Activated CD8-positive, alpha-beta T cell treated with anti-CD3 and anti-CD28 coated beads, Interleukin-2, amount 10 ng/mL, durations not matched to agents 7 days and 5 days (primary cell): ENCODE measurements around the gene NMNAT3. TPM values are rescaled to one million over a fixed set of nuclear protein-coding genes. Genes with fewer than 3 reads are reported as not detected.

Experiments used
- ATAC-seq: fragments of 150-1000 bp; cut with Tn5 transposase; one replicate; pipeline ENCODE4 v1.10.0; 2021; ENCODE audit warnings: moderate library complexity
- CTCF ChIA-PET: fragments of 350-600 bp; sonication (Branson Sonifier 250); formaldehyde crosslinking; loops from one replicate; lab custom pipeline; 2021; ENCODE audit warnings: antibody characterized with exemption; lab: Charles Lee
- POLR2A ChIA-PET: fragments of 350-600 bp; sonication (Branson Sonifier 250); formaldehyde crosslinking; loops from one replicate; lab custom pipeline; 2021; ENCODE audit warnings: antibody characterized with exemption; lab: Charles Lee
- DNase-seq: peaks from one replicate; pipeline ENCODE4 v3.0.0-alpha.2; 2020
- H3K27ac Mint-ChIP-seq: one replicate; pipeline ENCODE4 v1.8.0; 2021; ENCODE audit warnings: mild to moderate bottlenecking, mixed read lengths
- H3K27me3 Mint-ChIP-seq: one replicate; pipeline ENCODE4 v1.8.0; 2021; ENCODE audit warnings: low read depth, mixed read lengths
- H3K36me3 Mint-ChIP-seq: one replicate; pipeline ENCODE4 v1.8.0; 2021; ENCODE audit warnings: low read depth, mixed read lengths
- H3K4me1 Mint-ChIP-seq: one replicate; pipeline ENCODE4 v1.8.0; 2021; ENCODE audit warnings: low read depth, mixed read lengths
- H3K4me3 Mint-ChIP-seq: one replicate; pipeline ENCODE4 v1.8.0; 2021; ENCODE audit warnings: mild to moderate bottlenecking, mixed read lengths
- H3K9me3 Mint-ChIP-seq: one replicate; pipeline ENCODE4 v1.8.0; 2022; ENCODE audit warnings: mixed read lengths; ENCODE audit not compliant: insufficient read depth
- total RNA-seq, 2 experiments: library from RNA; stranded (reverse); gene quantifications; one replicate each; pipeline ENCODE4 v1.2.3, GENCODE V29; 2021

The NMNAT3 gene
- total RNA-seq, 2 experiments from 2014 or later = 0.18 to 0.55 TPM

DNA sequence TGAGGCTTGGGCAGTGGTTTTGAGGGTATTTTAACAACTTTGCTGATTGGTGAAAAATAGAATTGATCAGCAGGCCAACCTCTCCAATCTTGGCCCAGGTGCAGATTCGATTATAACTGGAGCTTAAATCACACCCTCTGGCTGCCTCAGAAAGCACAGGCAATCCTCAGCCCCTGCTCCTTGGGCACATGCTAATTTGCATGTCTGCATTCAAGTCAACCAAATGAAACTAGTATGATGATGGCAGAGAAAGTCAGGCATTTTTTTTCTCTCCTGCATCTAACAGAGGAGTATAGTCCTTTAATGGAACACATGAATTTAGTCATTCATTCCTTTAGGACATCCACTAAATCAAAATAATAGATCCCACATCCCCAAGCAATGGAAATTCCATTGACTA is 16.8 kb upstream of the NMNAT3 start:
- no peak for ATAC-seq
- Mint-ChIP-seq H3K9me3 (no peaks in the 10 kb centered on the region), H3K27me3 (peaks cover 4% of the 10 kb centered on the region), H3K27ac (no peak overlapping the region), H3K4me3 (no peak overlapping the region), H3K4me1 (no peaks in the 10 kb centered on the region), H3K36me3 (no peaks in the 10 kb centered on the region)
- ChIA-PET CTCF (no interaction called here), POLR2A (no interaction called here)
- DNase-seq = no peak

DNA sequence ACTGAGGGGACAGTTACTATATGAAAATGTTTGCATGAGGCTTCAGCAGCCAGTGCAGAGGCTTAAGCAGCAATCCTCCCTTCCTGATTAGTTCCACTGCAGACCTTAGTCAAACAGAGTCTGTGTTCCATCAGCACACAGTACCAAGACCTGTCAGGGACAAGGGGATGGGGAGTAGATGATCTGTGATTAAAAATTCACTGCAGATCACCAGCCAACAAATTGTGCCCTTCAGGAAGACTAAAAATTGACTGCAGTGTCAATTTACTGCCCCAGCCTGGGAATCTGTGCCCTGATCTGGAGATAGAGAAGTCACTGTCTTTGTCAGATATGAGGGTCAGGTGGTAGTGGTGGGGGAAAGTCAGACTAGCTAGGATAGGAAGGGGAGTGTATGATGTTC is 13.8 kb upstream of the NMNAT3 start:
- Mint-ChIP-seq H3K36me3 (no peaks in the 10 kb centered on the region), H3K27me3 (peaks cover 4% of the 10 kb centered on the region), H3K4me1 (no peaks in the 10 kb centered on the region), H3K4me3 (no peak overlapping the region), H3K27ac (no peak overlapping the region), H3K9me3 (no peaks in the 10 kb centered on the region)
- no peak for ATAC-seq
- POLR2A ChIA-PET = no interaction called here
- CTCF ChIA-PET = no interaction called here
- DNase-seq = no peak

DNA sequence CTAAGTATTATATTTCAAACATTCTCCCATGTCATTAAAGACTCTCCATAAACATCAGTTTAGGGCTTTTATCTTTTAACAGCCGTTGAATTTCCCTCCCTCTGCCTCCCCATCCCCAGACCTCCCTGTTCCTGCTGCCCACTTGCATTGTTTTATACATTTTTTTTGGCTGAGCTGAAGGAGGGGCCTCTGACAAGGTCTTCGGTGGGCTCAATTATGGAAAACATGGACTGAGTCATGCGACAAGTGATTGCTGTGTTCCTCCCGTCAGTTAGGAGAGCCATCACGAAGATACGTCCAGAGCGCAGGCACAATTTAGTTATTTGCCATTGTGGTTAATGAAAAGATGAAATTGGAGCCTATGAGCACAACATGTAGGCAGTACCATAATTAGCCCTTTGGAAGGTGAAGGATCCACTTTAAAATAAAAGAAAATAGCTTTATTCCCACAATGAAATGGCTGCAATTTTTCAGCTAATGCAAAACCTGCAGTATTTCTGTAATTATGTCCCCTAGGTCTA is 12.0 kb upstream of the NMNAT3 start:
- H3K4me1 Mint-ChIP-seq = no peaks in the 10 kb centered on the region
- peaks cover 3% of the 10 kb centered on the region for H3K27me3 Mint-ChIP-seq
- DNase-seq = no peak
- no peak overlapping the region for H3K27ac Mint-ChIP-seq
- H3K36me3 Mint-ChIP-seq = no peaks in the 10 kb centered on the region
- no peak for ATAC-seq
- POLR2A ChIA-PET = no interaction called here
- no peak overlapping the region for H3K4me3 Mint-ChIP-seq
- no peaks in the 10 kb centered on the region for H3K9me3 Mint-ChIP-seq
- CTCF ChIA-PET = no interaction called here

DNA sequence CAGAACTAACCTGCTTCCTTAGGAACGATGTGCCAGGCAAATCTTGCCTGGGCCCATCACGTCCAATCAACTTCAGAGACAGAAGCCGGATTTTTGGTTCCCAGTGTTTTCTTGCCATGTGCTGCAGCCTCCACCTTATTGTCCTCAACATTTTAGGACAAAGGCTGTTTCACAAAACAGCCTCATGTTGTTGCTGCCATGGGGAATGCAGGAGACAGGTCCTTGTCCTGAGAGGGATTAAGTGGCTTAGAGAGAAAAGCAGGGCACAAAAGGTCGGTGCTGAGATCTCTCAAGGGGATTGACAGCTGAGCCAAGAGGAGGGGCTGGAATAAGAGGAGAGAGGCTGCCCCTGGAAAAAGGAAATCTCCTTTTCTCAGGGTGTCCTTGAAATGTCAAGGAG is 11.3 kb upstream of the NMNAT3 start:
- no peaks in the 10 kb centered on the region for H3K4me1 Mint-ChIP-seq
- ATAC-seq (no peak), DNase-seq (no peak)
- no peak overlapping the region for H3K27ac Mint-ChIP-seq
- no peak overlapping the region for H3K4me3 Mint-ChIP-seq
- CTCF ChIA-PET = no interaction called here
- peaks cover 4% of the 10 kb centered on the region for H3K27me3 Mint-ChIP-seq
- POLR2A ChIA-PET = no interaction called here
- H3K36me3 Mint-ChIP-seq = no peaks in the 10 kb centered on the region
- H3K9me3 Mint-ChIP-seq = no peaks in the 10 kb centered on the region

DNA sequence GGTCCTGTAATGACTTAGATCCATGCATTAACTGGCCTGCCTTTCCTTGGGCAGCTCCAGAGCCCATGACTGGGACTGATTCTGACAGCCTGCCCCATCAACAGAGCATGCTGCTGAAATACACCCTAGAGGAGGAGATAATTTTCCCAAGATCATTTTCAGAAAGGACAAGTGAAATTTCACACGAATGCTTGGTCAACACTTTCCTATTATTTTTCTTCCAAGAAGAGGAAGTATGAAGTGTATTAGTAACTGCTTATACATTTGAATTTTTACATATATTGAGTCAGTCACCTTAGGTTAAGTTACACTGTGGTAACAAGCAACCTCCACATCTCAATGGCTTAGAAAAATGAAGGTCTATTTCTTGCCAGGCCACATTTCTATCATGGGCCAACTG is 9.7 kb upstream of the NMNAT3 start:
- no peak for DNase-seq
- H3K9me3 Mint-ChIP-seq = no peaks in the 10 kb centered on the region
- no peaks in the 10 kb centered on the region for H3K4me1 Mint-ChIP-seq
- ChIA-PET POLR2A (no interaction called here), CTCF (no interaction called here)
- H3K36me3 Mint-ChIP-seq = no peaks in the 10 kb centered on the region
- no peak overlapping the region for H3K4me3 Mint-ChIP-seq
- H3K27me3 Mint-ChIP-seq = peaks cover 6% of the 10 kb centered on the region
- no peak overlapping the region for H3K27ac Mint-ChIP-seq
- no peak for ATAC-seq

DNA sequence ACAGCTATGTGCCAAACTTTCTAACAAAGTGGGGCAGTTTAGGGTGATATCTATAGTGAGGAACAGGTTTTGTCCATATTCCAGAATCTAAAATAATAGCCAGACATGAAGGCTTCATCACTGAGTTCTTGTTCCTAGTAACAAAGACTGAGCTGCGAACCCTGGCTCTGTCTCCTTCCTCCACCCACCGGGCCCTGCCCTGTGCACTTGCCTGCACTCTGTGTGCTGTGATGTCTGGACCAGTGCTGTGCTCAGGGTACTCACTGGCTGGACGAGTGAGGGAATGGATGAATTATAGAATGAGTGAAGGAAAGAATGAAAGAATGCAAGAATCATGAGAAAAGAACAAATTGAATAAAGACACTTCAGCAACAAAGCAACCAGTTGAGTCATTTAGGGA is 8.9 kb upstream of the NMNAT3 start:
- Mint-ChIP-seq H3K27me3 (peaks cover 6% of the 10 kb centered on the region), H3K36me3 (no peaks in the 10 kb centered on the region), H3K4me3 (no peak overlapping the region), H3K27ac (no peak overlapping the region), H3K4me1 (no peaks in the 10 kb centered on the region), H3K9me3 (no peaks in the 10 kb centered on the region)
- ATAC-seq (no peak), DNase-seq (no peak)
- POLR2A ChIA-PET = no interaction called here
- CTCF ChIA-PET = no interaction called here

DNA sequence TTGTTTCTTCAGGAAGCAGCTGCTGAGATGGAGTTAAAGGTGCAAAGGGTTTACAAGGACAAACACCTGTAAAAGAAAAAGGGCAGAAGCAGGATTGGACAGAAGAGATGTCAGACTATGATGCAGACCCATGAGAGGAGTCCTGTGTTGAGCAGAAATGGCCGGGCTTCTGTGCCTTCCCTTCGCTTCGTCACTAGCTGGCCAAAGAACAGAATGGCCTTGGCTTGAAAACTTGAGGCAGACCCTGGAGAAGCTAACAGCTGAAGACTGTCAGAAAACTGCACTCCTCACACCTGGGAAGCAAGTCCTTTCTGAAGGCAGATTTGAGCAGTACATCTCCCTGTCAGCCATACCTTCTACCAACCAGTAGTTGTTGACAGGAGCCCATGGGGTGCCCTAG is 8.4 kb upstream of the NMNAT3 start:
- Mint-ChIP-seq H3K27me3 (peaks cover 8% of the 10 kb centered on the region), H3K4me3 (no peak overlapping the region), H3K36me3 (no peaks in the 10 kb centered on the region), H3K4me1 (no peaks in the 10 kb centered on the region), H3K27ac (no peak overlapping the region), H3K9me3 (no peaks in the 10 kb centered on the region)
- DNase-seq = no peak
- CTCF ChIA-PET = no interaction called here
- ATAC-seq = no peak
- POLR2A ChIA-PET = no interaction called here

DNA sequence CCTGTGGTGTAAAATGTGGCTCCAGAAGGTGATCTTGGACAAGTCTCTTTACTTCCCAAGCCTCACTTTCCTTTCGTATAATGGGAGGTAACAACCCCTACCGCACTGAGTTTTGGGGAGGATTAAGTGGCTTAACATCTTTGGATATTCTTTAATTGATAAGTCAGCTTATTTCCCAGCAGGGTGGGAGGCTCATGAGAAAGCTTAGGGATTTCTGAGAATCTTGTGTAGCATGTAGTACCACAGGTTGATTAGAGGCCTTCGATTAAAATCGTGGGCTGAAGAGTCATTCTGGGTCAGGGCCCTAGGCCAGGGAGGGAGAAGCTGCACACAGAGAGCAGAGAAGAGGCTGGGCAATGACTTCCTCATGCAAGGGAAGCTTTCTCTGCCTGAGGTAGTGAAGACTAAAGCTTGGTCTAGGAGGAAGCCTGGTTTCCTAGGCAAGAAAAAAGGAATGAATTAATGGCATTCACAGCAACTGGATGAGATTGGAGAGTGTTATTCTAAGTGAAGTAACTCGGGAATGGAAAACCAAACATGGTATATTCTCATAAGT is 1.5 kb upstream of the NMNAT3 start:
- CTCF ChIA-PET = no interaction called here
- Mint-ChIP-seq H3K36me3 (no peaks in the 10 kb centered on the region), H3K9me3 (no peaks in the 10 kb centered on the region), H3K27ac (no peak overlapping the region), H3K27me3 (peaks cover 16% of the 10 kb centered on the region), H3K4me1 (peaks cover 6% of the 10 kb centered on the region), H3K4me3 (no peak overlapping the region)
- DNase-seq (no peak), ATAC-seq (no peak)
- POLR2A ChIA-PET = no interaction called here

DNA sequence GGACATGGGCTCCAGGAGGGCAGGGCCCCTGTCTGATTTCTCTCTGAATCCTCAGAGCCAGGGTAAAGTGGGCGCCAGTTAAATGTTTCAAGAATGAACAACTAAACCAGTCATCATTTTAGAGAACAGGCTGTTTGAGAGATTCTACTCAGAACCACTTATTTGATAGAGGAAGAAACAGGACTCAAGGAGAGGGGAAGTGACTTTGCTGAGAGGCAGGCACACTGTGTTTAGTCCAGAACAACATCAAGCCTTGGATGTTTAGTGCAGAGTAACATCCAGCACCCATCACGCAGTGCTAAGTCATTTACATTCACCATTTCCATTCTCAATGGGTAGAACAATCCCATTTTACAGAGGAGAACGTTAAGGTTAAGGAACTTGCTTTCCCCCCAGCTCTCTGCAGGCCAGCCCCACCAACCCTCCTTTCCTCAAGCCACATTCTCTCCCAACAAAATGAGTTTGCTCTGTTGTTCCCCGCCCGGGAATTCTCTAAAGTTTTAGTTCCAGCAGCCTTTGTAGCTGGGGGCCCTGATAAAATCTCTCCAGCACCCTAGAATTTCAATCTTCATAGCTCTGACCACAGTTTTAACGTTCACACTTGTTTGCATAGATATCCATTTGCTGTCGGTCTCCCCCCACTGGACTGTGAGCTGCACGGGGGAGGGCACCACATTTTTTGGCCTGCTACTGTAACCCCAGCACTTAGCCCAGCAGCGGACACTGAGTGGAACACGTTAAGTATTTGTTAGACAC is 962 bp downstream of the NMNAT3 start:
- no peak for DNase-seq
- Mint-ChIP-seq H3K4me1 (peaks cover 6% of the 10 kb centered on the region), H3K9me3 (no peaks in the 10 kb centered on the region), H3K27me3 (peaks cover 12% of the 10 kb centered on the region), H3K27ac (no peak overlapping the region), H3K36me3 (no peaks in the 10 kb centered on the region), H3K4me3 (peak overlapping the region; percentile 74)
- POLR2A ChIA-PET = no interaction called here
- ATAC-seq = no peak
- CTCF ChIA-PET = no interaction called here

DNA sequence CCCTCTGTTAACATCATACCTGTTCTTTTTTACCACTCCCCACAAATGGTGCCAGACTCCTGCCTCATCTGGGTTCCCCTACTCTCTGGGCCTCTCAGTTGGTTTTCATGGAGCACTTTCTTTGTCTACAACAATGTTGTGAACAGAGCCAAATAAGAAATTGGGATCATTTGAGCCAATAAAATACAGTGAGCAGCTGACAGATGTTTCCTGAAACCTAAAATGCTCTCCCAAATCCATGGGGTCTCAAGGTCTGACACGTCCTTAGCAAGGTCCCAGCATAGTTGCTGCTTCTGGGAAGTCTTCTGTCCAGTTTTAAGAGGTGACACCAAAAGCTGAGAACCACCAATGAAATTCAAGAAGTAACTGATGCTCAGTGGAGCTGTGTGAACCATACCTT is 1.7 kb downstream of the NMNAT3 start:
- ChIA-PET POLR2A (no interaction called here), CTCF (no interaction called here)
- peaks cover 10% of the 10 kb centered on the region for H3K27me3 Mint-ChIP-seq
- no peak for ATAC-seq
- no peak overlapping the region for H3K4me3 Mint-ChIP-seq
- H3K27ac Mint-ChIP-seq = no peak overlapping the region
- H3K4me1 Mint-ChIP-seq = peaks cover 6% of the 10 kb centered on the region
- no peaks in the 10 kb centered on the region for H3K9me3 Mint-ChIP-seq
- DNase-seq = no peak
- H3K36me3 Mint-ChIP-seq = no peaks in the 10 kb centered on the region

DNA sequence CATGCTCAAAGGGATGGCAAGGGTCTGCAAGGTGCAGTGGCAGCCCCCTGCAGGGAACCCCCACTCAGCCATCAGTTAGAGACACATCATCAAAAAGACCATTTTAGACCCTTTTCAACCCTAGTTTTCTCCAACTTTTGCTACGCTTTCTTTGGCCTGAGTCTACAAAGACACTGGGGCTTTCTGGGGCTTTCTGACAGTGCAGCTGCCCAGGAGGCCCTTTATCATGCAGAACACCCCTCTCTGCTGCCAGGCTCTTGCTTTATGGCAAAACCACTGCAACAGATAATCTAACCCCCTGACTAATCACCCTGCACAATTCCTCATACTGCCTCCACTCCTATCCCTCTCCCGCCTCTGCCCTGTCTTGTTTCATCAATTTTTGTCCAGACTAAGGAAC is 2.4 kb downstream of the NMNAT3 start:
- Mint-ChIP-seq H3K36me3 (no peaks in the 10 kb centered on the region), H3K27me3 (peaks cover 10% of the 10 kb centered on the region), H3K4me3 (no peak overlapping the region), H3K9me3 (no peaks in the 10 kb centered on the region), H3K27ac (no peak overlapping the region), H3K4me1 (peaks cover 6% of the 10 kb centered on the region)
- no peak for ATAC-seq
- DNase-seq = no peak
- ChIA-PET CTCF (no interaction called here), POLR2A (no interaction called here)

DNA sequence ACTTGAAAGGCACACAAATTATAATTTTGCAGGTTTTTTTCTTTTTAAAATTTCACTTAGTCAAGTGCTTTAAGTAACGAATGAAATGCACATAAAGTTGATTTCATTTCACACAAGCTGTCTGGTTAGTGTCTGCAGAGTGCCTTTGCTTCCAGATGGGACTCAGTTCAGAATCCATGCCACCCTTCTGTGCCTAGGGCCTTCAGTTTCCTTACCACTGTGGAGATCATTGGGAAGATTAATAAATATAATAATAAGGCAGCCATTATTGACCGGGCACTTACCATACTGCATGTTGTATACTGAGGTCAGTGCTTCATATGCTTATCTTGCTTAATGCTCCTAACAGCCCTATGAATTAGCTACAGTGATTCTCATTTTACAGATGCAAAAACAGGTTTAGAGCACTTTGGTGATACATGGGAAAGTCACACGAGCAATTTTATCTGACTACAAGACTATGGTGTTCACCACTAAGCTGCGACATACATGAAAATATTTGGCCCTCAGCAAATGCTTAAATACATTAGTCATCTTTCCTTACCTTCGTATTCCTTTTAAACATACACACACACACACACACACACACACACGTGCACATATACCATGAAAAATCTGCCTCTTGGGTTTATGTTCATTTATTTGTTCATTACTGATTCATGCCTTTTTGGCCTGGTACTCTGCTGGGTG is 3.1 kb downstream of the NMNAT3 start:
- DNase-seq = no peak
- H3K4me1 Mint-ChIP-seq = peaks cover 6% of the 10 kb centered on the region
- no peaks in the 10 kb centered on the region for H3K9me3 Mint-ChIP-seq

More for the DNA sequence above, 3.1 kb downstream of the NMNAT3 start:
- no peak overlapping the region for H3K27ac Mint-ChIP-seq
- no peak overlapping the region for H3K4me3 Mint-ChIP-seq
- H3K27me3 Mint-ChIP-seq = peaks cover 10% of the 10 kb centered on the region
- ATAC-seq = no peak
- ChIA-PET CTCF (no interaction called here), POLR2A (no interaction called here)
- H3K36me3 Mint-ChIP-seq = no peaks in the 10 kb centered on the region
